Measurements from ENCODE around the gene RNF145.
A peak's percentile ranks its signal among the peaks of the same experiment; 100 is the strongest.

Gene RNF145

GRCh38 chr5:159218595-159219023, 9.3 kb upstream of the RNF145 start:
- peak; percentile 81 for DNase-seq (ENCODE audit: low spot score)

DNA sequence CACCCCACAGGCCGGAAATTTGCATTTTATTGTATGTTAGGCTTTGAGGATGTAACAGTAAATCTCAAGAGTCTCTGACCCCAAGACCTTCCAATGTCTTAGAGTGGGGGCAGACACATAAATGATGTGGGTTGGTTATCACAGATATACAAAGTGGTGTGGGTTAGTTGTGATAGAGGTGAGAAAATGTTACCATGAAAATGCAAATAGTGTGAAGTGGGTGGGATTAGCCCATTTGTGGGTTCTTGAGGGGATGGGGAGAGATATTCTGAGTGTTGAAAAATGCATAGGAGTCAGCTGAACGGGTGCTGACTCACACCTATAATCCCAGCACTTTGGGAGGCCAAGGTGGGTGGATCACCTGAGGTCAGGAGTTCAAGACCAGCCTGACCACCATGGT, 7.9 kb upstream of the RNF145 start:
- no peak for DNase-seq (ENCODE audit: low spot score)

DNA sequence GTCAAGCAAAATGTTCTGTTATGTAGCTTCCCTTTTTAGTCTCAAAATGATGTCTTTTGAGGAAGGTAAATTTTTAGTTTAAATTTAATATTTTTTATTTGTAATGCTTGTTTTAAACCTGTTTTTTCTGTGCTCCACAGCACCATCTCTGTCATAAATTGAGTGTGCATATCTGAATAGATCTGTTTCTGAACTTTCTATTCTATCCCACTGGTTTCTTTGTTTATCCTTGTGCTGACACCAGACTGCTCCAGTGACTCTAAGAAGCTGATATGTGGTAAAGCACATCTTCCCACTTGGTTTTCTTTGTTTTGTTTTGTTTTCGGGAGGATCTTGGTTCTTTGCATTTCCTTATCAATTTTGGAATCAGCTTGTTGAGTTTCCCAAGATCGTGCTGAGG, 7.1 kb upstream of the RNF145 start:
- DNase-seq (ENCODE audit: low spot score) = no peak

GRCh38 chr5:159215886-159216285, 6.5 kb upstream of the RNF145 start:
- DNase-seq (ENCODE audit: low spot score) = no peak

DNA sequence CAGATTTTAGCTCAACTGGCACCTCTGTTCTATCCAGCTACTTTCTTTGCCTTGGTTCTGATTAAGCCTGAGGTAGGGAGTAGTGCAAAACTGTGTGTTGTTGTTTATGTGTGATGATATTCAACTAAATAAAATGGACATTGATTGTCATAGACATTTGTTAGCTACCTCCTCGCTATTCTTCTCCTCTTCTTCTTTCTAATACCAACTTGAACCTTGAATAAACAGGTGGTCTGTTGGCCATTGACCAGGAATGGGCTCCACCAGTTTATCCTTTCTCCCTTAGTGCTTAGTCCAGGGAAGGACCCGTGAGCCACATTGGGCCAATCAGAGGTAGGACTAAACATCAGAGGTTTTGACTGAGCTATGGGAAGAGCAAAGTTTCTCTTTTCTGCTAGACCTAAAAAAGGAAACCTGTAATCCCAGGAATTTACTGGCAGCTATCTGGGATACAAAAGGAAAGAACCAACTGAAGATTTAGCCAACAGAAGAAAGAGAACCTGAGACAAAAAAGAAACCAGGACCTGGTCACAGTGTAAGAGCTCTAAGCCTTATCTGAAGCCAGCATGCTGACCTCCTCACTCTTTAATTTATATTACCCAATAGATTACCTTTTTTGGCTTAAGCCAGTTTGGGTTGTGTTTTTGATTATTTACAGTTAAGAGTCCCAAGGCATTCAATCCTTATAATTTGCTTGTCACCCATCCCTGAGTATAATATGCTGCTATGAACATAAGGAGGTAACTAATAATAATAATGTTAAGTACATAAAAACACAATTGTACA, 5.3 kb upstream of the RNF145 start:
- DNase-seq (ENCODE audit: low spot score) = no peak

DNA sequence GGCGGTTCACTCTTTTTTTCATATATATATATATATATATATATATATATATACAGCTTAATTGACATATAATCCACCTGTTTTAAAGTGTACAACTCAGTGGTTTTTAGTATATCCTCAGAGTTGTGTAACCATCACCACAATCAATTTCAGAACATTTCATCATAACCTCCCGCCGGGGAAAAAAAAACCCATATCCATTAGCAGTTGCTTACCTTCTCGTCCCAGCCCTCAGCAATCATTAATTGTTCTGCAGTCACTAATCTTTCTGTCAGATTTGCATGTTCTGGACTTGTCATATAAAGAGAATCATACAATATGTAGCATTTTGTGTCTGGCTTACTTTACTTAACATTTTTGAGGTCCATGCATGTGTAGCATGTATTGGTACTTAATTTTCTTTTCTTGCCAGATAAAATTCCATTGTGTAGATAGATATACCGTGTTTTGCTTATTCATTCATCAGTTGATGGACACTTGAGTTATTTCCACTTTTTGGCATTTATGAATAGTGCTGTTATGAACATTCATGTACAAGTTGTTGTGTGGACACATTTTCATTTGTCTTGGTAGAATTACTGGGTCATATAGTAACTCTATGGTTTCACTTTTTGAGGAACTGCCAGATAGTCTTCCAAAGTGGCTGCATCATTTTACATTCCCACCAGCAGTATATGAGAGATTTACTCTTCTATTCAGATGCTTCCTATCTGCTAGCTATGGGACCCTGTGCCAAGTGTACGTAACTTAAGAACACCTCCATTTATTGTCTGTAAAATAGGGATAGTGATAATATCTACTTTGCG, 3.5 kb upstream of the RNF145 start:
- no peak for DNase-seq (ENCODE audit: low spot score)

DNA sequence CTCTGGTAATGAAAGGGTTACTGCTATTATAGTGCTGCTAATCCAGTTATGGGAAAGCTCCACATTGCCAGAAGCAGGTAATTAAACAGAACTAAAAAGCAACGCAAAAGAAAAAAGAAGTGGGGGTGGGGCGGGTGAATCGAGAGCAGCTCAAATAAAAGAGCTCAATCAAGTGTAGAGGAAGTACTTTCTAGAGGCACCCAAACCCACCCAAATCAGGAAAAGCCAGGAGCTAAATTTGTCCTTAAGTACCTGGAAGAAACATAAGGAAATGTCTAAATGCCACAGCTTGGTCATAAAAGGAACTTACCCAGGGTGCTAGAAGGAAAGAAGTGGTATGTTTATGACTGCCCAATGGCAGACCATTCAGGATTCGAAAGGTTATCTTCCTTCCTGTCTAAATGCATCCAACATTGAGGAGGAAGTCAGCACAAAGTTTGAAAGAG, 2.4 kb upstream of the RNF145 start:
- peak; percentile 52 for DNase-seq (ENCODE audit: low spot score)

GRCh38 chr5:159210846-159211245, 1.5 kb upstream of the RNF145 start:
- peak; percentile 65 for DNase-seq (ENCODE audit: low spot score)

DNA sequence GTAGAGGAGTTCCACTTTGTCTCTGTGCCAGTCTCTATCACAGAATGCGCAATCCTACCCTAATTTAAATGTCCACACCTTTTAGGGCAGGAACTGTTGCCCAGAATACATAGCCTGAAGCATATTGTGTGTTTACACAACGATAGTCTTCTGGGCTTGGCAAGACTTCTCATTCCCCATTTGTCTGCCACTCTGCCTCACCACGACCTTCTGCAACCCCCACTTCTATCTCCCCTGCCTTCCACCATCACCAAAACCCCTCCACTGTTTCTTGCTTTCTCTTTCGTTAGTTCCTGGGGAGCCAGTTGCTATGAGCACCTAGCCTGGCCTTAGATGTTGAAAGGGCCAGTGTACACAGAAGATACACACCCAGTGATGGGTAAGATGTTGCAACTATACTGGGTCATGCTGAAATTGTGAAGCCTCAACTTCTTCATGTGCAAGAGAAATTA, 883 bp upstream of the RNF145 start:
- DNase-seq (ENCODE audit: low spot score) = peak; percentile 74

DNA sequence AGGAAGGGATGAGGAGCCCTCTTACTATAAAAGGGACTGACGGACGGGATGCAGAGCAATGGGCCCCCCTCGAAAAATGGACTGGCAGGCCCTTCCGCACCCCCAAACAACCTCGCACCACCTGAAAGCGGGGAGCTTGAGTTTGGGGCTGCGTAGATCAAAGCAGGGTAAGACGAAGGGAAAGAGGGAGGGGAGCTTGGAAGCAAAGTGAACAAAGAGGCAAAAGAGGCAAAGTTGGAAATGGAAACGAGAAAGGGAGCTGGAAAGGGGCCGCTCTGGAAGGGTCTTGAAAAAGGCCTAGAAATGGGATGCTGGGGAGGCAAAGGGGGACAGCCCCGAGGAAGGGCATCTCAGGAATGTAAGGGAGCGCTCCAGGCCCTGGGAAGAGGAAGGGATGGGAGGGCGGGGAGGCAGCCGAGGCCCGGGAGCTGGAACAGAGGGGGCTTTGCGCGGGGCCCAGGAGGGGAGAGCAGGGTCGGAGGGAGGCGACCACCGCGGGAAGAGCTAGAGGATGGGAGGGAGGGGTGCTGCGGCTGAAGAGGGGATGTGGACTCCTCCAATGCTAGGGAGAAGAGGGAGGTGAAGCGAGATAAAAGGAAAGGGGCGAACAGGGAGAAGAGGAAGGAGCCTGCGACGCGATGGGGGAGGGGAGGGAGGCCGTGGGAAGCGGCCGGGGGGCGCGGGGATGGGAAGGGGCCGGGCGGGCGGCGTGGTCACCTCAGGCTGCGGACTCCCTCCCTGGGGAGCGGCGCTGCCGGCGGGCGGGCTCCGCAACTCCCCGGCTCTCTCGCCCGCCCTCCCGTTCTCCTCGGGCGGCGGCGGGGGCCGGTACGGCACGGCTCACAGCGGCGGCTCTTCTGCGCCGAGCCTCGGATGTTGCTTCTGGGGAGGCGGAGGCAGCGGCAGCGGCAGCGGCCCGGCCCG, 577 bp downstream of the RNF145 start:
- DNase-seq (ENCODE audit: low spot score) = no peak

DNA sequence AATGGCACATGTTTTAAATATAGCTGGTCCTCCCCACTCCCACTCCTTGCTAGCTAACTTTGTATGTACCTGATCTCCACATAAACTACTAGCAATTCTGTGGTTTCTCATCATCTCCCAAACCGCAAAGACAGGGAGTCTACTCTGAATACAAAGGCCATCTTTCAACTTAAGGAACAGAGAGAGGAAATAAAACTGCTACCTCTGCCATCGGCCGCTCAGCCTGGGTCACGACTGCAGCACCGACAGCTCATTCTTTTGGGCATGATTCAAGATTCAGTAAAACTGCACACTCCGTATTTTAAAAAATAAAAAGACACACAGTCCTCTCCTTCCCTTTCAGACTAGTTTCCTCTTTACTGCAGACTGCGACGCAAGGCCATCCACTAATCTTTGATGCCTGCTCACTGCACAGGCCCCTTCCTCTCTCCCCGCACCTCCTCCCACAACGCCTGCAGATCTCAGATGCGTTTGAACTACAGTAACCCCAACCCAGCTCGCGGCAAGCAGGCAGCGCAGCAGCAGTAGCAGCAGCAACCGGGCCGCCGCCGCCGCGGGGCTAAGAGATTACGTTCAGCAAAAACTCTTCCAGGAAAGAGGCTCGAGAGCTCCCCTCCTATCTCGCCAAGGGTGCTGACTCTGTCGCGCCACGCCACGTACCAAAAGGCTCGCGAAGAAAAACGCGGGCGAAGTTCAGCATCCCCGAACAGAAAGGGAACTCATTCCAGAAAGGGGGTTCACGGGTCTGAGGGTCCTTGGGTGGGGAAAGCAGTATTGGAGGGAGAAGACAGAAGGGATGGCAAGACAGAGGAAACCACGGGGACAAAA, 1.5 kb downstream of the RNF145 start:
- DNase-seq (ENCODE audit: low spot score) = peak; percentile 71

DNA sequence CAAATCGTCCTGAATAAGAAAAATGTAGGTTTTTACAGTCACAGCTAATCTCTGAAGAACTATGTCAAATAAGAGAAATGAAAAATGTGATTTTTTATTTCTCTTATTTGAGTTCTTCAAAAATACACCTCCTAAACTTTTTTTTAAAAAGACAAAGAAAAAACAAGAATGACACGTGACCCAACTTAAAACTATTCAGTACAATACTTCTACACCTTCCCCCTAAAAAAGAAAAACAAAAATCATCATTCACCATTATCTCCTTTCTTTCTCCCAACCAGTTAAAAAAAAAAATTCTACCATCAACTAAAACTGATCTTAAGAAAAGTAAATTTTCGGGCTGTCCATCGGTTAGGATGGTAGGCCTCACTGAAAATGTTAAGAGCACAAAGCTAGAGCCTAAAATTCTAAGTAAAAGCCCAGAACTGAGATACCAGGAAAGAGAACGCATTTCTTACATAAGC, 2.1 kb downstream of the RNF145 start:
- no peak for DNase-seq (ENCODE audit: low spot score)

GRCh38 chr5:159206818-159207217, 2.5 kb downstream of the RNF145 start:
- DNase-seq (ENCODE audit: low spot score) = no peak

DNA sequence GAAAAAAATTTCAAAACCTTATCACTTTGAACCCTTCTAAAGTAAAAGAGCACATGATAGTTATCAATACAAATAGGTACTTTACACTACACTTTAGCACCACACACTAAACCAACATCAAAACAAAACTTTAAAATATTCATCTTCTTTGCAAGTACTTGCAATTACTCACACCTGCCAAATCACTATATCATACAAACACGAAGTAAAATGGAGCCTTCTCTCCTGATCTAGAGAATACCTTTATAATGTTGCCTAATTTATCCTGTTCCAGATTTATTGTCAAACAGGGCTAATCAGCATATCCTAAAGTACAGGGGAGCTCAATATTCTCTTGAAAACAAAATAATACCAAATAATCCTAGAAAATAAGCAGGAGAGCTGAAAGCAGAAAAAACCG, 3.0 kb downstream of the RNF145 start:
- no peak for DNase-seq (ENCODE audit: low spot score)

GRCh38 chr5:159203351-159203750, 6.0 kb downstream of the RNF145 start:
- DNase-seq (ENCODE audit: low spot score) = no peak

GRCh38 chr5:159202151-159202550, 7.2 kb downstream of the RNF145 start:
- DNase-seq (ENCODE audit: low spot score) = no peak

GRCh38 chr5:159199780-159200179, 9.6 kb downstream of the RNF145 start:
- no peak for DNase-seq (ENCODE audit: low spot score)

- DNase-seq (ENCODE audit: low spot score) = no peak
Measured at GRCh38 chr5:159199225-159199624, 10.1 kb downstream of the RNF145 start.

GRCh38 chr5:159198063-159199036, 11.0 kb downstream of the RNF145 start:
- no peak for DNase-seq (ENCODE audit: low spot score)

DNA sequence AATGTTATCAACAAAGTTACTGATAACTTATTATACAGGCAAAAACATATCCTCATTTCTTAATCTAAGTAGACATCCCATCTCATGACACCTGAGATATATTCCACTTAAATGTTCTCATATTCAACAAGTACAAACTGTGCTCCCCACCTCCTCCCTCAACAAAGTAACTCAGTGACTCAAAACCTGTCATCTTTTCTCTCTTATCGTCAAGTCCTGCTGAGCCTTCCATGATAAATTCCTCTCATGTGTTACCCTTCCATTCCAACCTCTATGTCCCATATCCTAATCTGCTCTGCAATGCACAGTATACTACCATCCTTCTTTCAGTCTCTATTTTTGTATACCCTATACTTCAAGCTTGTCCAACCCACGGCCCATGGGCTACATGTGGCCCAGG, 13.6 kb downstream of the RNF145 start:
- DNase-seq (ENCODE audit: low spot score) = no peak

Data from LoVo (cell line).